K562 (cell line): Measurements from ENCODE around the gene EGLN1. TPM values are rescaled to one million over a fixed set of nuclear protein-coding genes. Genes with fewer than 3 reads are reported as not detected.

Experiments used
- CREB3 ChIP-seq: fragments of 450-650 bp; conservative IDR thresholded peaks from 2 replicates; pipeline ENCODE4 v1.6.1; 2016; ENCODE audit warnings: missing genetic modification characterization, low read depth, mild to moderate bottlenecking, missing compliant biosample characterization, moderate library complexity
- EP400 ChIP-seq: fragments of 450-650 bp; IDR thresholded peaks from 2 replicates; pipeline ENCODE4 v1.6.1; 2017; ENCODE audit warnings: antibody characterized with exemption, mild to moderate bottlenecking, moderate library complexity
- ETV6 ChIP-seq, 3 experiments: fragments of 150-350 bp in 1 of 3; sonication (generic) in 1 of 3; formaldehyde crosslinking in 1 of 3; IDR thresholded peaks; 2 replicates each; pipeline versions ENCODE4 v1.6.1 to v1.8.0; 2014 to 2022; ENCODE audit warnings: borderline replicate concordance in 2 of 3, low read depth in 2 of 3, antibody characterized with exemption in 1 of 3, low read length in 1 of 3, mild to moderate bottlenecking in 1 of 3, missing genetic modification reagents in 1 of 3
- FOS ChIP-seq: IDR thresholded peaks from 3 replicates; pipeline ENCODE4 v1.6.1; 2011; ENCODE audit not compliant: insufficient read length; ENCODE audit errors: extremely low read depth
- GABPB1 ChIP-seq: sonication (generic); formaldehyde crosslinking; IDR thresholded peaks from 2 replicates; pipeline ENCODE4 v1.8.0; 2022; ENCODE audit warnings: mild to moderate bottlenecking, missing genetic modification reagents
- ID3 ChIP-seq, 2 experiments: fragments of 250-450 bp in 1 of 2; fragments of 450-650 bp in 1 of 2; sonication (Bioruptor Pico) in 1 of 2; IDR thresholded peaks; 2 replicates each; pipeline versions ENCODE4 v1.6.1 to v1.8.0; 2016 to 2021; ENCODE audit warnings: mild to moderate bottlenecking in 2 of 2, moderate library complexity in 2 of 2, missing compliant biosample characterization in 1 of 2, missing genetic modification characterization in 1 of 2
- KLF1 ChIP-seq: fragments of 450-650 bp; IDR thresholded peaks from 2 replicates; pipeline ENCODE4 v1.6.1; 2016; ENCODE audit warnings: missing genetic modification characterization, missing compliant biosample characterization
- NFIX ChIP-seq: fragments of 250-450 bp; sonication (Bioruptor Pico); IDR thresholded peaks from 2 replicates; pipeline ENCODE4 v1.4.0; 2020; ENCODE audit warnings: low read depth, mild to moderate bottlenecking, moderate library complexity
- POLR2A ChIP-seq: fragments of 450-650 bp; conservative IDR thresholded peaks from 2 replicates; pipeline ENCODE4 v1.6.1; 2016
- SAP30 ChIP-seq: fragments of 200-600 bp; sonication (generic); IDR thresholded peaks from 2 replicates; pipeline ENCODE4 v1.6.1; 2012; ENCODE audit warnings: borderline replicate concordance, low read depth, mild to moderate bottlenecking, moderate library complexity, low read length, control low read depth, inconsistent platforms; ENCODE audit not compliant: insufficient read depth, poor library complexity, severe bottlenecking
- SNRNP70 ChIP-seq: fragments of 200-400 bp; formaldehyde crosslinking; optimal IDR thresholded peaks from 2 replicates; pipeline ENCODE3; 2017; ENCODE audit warnings: low read depth, low read length
- THRA ChIP-seq: fragments of 450-650 bp; IDR thresholded peaks from 2 replicates; pipeline ENCODE4 v1.6.1; 2017; ENCODE audit warnings: mild to moderate bottlenecking, moderate library complexity
- THRAP3 ChIP-seq: fragments of 450-650 bp; IDR thresholded peaks from 2 replicates; pipeline ENCODE4 v1.6.1; 2016; ENCODE audit warnings: mild to moderate bottlenecking, inconsistent platforms, borderline replicate concordance
- ZBTB40 ChIP-seq, 2 experiments: fragments of 450-650 bp in 1 of 2; sonication (generic) in 1 of 2; formaldehyde crosslinking in 1 of 2; IDR thresholded peaks; 2 replicates each; pipeline versions ENCODE4 v1.7.1 to v1.9.0; 2016 to 2022; ENCODE audit warnings: inconsistent platforms in 1 of 2, mild to moderate bottlenecking in 1 of 2, missing genetic modification reagents in 1 of 2
- ZNF174 ChIP-seq: fragments of 250-450 bp; sonication (Bioruptor Pico); IDR thresholded peaks from 2 replicates; pipeline ENCODE4 v1.4.0; 2020; ENCODE audit warnings: mild to moderate bottlenecking
- polyA plus RNA-seq, 8 experiments: library from polyadenylated mRNA; depleted of rRNA in 4 of 8; stranded (reverse) in 5 of 8; unstranded in 3 of 8; fragments of >200 nt; fragmentation: Nextera tagmentation in 2 of 8; fragmentation: Illumina TruSeq in 1 of 8; extraction: Ambion mirVana in 2 of 8; extraction: Trizol in 1 of 8; gene quantifications; 2 replicates each; pipeline versions ENCODE4 v1.2.1 to v1.2.3, GENCODE V29; 2011 to 2014; ENCODE audit warnings: inconsistent platforms in 1 of 8, missing spikeins in 1 of 8
- total RNA-seq, 7 experiments: library from RNA; depleted of rRNA in 6 of 7; stranded (reverse); fragments of >200 nt in 6 of 7; fragmentation: Illumina TruSeq in 2 of 7; extraction: Trizol in 2 of 7; gene quantifications; 2 replicates each; pipeline versions ENCODE4 v1.2.1 to v1.2.3, GENCODE V29; 2011 to 2021; ENCODE audit warnings: low replicate concordance in 1 of 7

Gene EGLN1
- total and polyA plus RNA-seq, 9 of the 15 experiments (the other 6 are each of a cell fraction or from before 2014, with no cell fraction given) = 5.2 to 54.3 (median 24.6) TPM

GRCh38 chr1:231422798-231423309 lies 767 bp upstream of the EGLN1 start (continued):
- TF ChIP-seq ZBTB40 (IDR thresholded peaks at IDR 0.05) = peak; percentile 66
- no peak for TF ChIP-seq ZBTB40 (CRISPR knock-in tag; IDR thresholded peaks at IDR 0.05)
- TF ChIP-seq NFIX = peak; percentile 13; the same call in 1 of the 2 replicates
- no peak for TF ChIP-seq ZNF174
- TF ChIP-seq KLF1 = 0 out of 2 replicates have a peak, but pooled peaks have one; percentile 1
- TF ChIP-seq SNRNP70 = no peak
- no peak for TF ChIP-seq ETV6 (IDR thresholded peaks at IDR 0.05; ENCODE audit: borderline replicate concordance in 1 of 2, low read depth in 2 of 2, low read length in 1 of 2)
- no peak for TF ChIP-seq ETV6 (CRISPR knock-in tag; IDR thresholded peaks at IDR 0.05; ENCODE audit: borderline replicate concordance)
- TF ChIP-seq FOS = no peak
- TF ChIP-seq CREB3 = 0 out of 2 replicates have a peak, but pooled peaks have one; percentile 10
- TF ChIP-seq GABPB1 = no peak
- no peak for TF ChIP-seq ID3 (CRISPR knock-in tag; IDR thresholded peaks at IDR 0.05)
- no peak for TF ChIP-seq ID3 (tag; IDR thresholded peaks at IDR 0.05)
- TF ChIP-seq EP400 = peak; percentile 12; the same call in 1 of the 2 replicates
- no peak for TF ChIP-seq SAP30
- no peak for TF ChIP-seq POLR2A
- no peak for TF ChIP-seq THRAP3
- TF ChIP-seq THRA = no peak
